HFFc6 (cell line): ENCODE data around the gene FEM1A. TPM values are rescaled to one million over a fixed set of nuclear protein-coding genes. Genes with fewer than 3 reads are reported as not detected.

Experiments used
- DNase-seq: peaks from one replicate; pipeline ENCODE4 v3.0.0-alpha.2; 2018
- H3K27ac Mint-ChIP-seq: 2 replicates; pipeline ENCODE4 v1.8.0; 2020; ENCODE audit warnings: mild to moderate bottlenecking, mixed read lengths
- H3K27me3 Mint-ChIP-seq: 2 replicates; pipeline ENCODE4 v1.8.0; 2021; ENCODE audit warnings: mild to moderate bottlenecking, moderate library complexity, mixed read lengths; ENCODE audit not compliant: insufficient read depth
- H3K36me3 Mint-ChIP-seq: 2 replicates; pipeline ENCODE4 v1.8.0; 2021; ENCODE audit warnings: low read depth, mixed read lengths
- H3K4me1 Mint-ChIP-seq: 2 replicates; pipeline ENCODE4 v1.8.0; 2020; ENCODE audit warnings: low read depth, mixed read lengths
- H3K4me3 Mint-ChIP-seq: 2 replicates; pipeline ENCODE4 v1.8.0; 2020; ENCODE audit warnings: mild to moderate bottlenecking, moderate library complexity, mixed read lengths
- H3K9me3 Mint-ChIP-seq: 2 replicates; pipeline ENCODE4 v1.8.0; 2020; ENCODE audit warnings: mild to moderate bottlenecking, mixed read lengths
- microRNA-seq: library from miRNA; unstranded; fragments of <30 nt; microRNA quantifications from one replicate; pipeline ENCODE4, GENCODE V29; 2019
- total RNA-seq, 6 experiments: library from RNA; stranded (reverse); fragmentation: NEBNext Ultra II Directional; extraction: Animal tissue kit (Norgen Biotek cat#: 25700); gene quantifications; 2 replicates in 1 of 6; 3 replicates in 5 of 6; pipeline ENCODE4 v1.2.3, GENCODE V29; 2021
- TF ChIP-seq, protein P1 (sequence below): fragments of 200-600 bp; sonication (generic); IDR thresholded peaks from 2 replicates; pipeline ENCODE4 v1.5.0; 2021; ENCODE audit warnings: antibody characterized with exemption, mild to moderate bottlenecking

Gene FEM1A
- total RNA-seq, 6 experiments from 2014 or later, result 8.4 to 10.2 (median 9.0) TPM

DNA sequence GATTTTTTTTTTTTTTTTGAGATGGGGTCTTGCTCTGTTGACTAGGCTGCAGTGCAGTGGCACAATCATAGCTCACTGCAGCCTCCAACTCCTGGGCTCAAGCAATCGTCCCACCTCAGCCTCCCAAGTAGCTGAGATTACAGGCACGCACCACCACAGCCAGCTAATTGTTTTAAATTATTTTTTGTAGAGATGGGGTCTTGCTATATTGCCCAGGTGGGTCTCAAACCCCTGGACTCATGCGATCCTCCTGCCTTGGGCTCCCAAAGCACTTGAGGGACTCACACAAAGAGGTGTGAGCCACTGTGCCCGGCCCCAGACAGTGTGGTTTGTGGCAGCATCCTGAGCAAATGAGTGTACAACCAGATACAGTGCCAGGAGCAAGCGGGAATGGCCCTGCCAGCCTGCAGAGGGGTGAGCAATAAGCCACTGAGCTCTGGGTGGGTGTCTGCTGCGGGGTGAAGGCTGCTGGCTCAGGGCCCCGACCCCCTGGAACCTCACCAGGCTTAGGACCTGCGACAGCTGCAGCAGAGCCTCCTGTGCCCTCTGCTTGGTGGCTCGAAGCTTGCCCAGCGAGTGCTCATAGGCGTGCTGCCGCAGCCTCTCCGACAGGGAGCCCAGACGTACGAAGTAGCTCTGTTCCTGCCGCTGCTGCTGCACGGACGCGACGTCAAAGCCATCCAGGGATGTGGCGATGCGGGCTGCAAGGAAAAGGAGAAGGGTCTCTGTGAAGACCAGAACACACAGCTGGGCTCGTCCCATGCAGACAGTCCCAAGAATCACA is 55.8 kb downstream of the FEM1A start:
- H3K4me1 Mint-ChIP-seq, result no peaks in the 10 kb centered on the region
- TF ChIP-seq, protein P1, sequence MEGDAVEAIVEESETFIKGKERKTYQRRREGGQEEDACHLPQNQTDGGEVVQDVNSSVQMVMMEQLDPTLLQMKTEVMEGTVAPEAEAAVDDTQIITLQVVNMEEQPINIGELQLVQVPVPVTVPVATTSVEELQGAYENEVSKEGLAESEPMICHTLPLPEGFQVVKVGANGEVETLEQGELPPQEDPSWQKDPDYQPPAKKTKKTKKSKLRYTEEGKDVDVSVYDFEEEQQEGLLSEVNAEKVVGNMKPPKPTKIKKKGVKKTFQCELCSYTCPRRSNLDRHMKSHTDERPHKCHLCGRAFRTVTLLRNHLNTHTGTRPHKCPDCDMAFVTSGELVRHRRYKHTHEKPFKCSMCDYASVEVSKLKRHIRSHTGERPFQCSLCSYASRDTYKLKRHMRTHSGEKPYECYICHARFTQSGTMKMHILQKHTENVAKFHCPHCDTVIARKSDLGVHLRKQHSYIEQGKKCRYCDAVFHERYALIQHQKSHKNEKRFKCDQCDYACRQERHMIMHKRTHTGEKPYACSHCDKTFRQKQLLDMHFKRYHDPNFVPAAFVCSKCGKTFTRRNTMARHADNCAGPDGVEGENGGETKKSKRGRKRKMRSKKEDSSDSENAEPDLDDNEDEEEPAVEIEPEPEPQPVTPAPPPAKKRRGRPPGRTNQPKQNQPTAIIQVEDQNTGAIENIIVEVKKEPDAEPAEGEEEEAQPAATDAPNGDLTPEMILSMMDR, result no peak
- DNase-seq, result no peak

DNA sequence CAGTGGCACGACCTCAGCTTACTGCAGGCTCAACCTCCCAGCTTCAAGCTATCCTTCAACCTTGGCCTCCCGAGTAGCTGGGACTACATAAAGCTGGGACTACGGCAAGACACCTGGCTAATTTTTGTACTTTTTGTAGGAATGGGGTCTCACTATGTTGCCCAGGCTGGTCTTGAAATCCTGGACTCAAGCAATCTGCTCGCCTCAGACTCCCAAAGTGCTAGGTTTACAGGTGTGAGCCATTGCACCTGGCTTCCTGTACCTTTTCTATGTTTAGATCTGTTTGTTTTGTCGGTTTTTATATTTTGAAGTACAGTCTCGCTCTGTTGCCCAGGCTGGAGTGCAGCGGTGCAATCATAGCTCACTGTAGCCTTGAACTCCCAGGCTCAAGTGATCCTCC is 57.5 kb downstream of the FEM1A start:
- Mint-ChIP-seq H3K4me1 (no peaks in the 10 kb centered on the region), H3K4me3 (no peak overlapping the region), H3K27me3 (no peaks in the 10 kb centered on the region; the same call in none of the 2 replicates), H3K36me3 (peaks cover 18% of the 10 kb centered on the region; the same call in 1 of the 2 replicates), H3K9me3 (no peaks in the 10 kb centered on the region), H3K27ac (no peak overlapping the region)
- TF ChIP-seq, protein P1, result no peak
- DNase-seq, result no peak

More for the DNA sequence above, 55.8 kb downstream of the FEM1A start:
- H3K4me3 Mint-ChIP-seq, result no peak overlapping the region
- H3K9me3 Mint-ChIP-seq, result no peaks in the 10 kb centered on the region
- peaks cover 3% of the 10 kb centered on the region for H3K27me3 Mint-ChIP-seq
- no peak overlapping the region for H3K27ac Mint-ChIP-seq
- H3K36me3 Mint-ChIP-seq, result peaks cover 29% of the 10 kb centered on the region; the same call in 1 of the 2 replicates

Small RNA genes within 50 kb of the gene (microRNA-seq; reads per million reads assigned to microRNA genes)
- 2.3 reads per million for gene MIR7-3

Other genes with a start within 250 kb of the FEM1A start
- gene SEMA6B, start 232.1 kb upstream of the FEM1A start, total RNA-seq, result under 1 TPM; 0.05 to 0.30 (median 0.21) TPM
- gene TNFAIP8L1, start 152.2 kb upstream of the FEM1A start, total RNA-seq, result 1 to 10 TPM; 4.5 to 8.2 (median 6.7) TPM
- 100 to 1,000 TPM; 266 to 322 (median 283) TPM for gene MYDGF, start 121.4 kb upstream of the FEM1A start, total RNA-seq
- gene DPP9, start 67.9 kb upstream of the FEM1A start, total RNA-seq, result 10 to 100 TPM; 68.4 to 82.2 (median 80.1) TPM
- gene TICAM1, start 40.0 kb downstream of the FEM1A start, total RNA-seq, result 10 to 100 TPM; 16.4 to 21.6 (median 18.4) TPM
- gene PLIN3, start 75.9 kb downstream of the FEM1A start, total RNA-seq, result 100 to 1,000 TPM; 250 to 300 (median 266) TPM
- gene ARRDC5, start 111.2 kb downstream of the FEM1A start, total RNA-seq, result not detected
- gene UHRF1, start 117.8 kb downstream of the FEM1A start, total RNA-seq, result 10 to 100 TPM; 41.9 to 74.1 (median 70.1) TPM
- gene KDM4B, start 177.4 kb downstream of the FEM1A start, total RNA-seq, result 10 to 100 TPM; 17.0 to 27.2 (median 20.3) TPM